ENCODE measurements around the gene TK1. TPM values are rescaled to one million over a fixed set of nuclear protein-coding genes. Genes with fewer than 3 reads are reported as not detected.

Gene TK1
- total and polyA plus RNA-seq, 2 donors (not counting 1 experiment from before 2014, with no cell fraction given): 2.2 to 3.8 TPM

- Histone ChIP-seq H3K36me3 (replicated peaks in 1 of 2; ENCODE audit: control extremely low read depth in 1 of 2, control insufficient read depth in 1 of 2, extremely low read depth in 1 of 2, insufficient read depth in 2 of 2, low read length in 1 of 2) (no peaks in the 10 kb centered on the region), H3K4me2 (replicated peaks; ENCODE audit: low read depth, low read length, poor library complexity, severe bottlenecking) (peak overlapping the region; percentile 100), H3K79me2 (ENCODE audit: control insufficient read depth, insufficient read depth, low read length) (peaks cover 6% of the 10 kb centered on the region), H3K4me1 (ENCODE audit: control insufficient read depth in 2 of 2, insufficient read depth in 2 of 2, low read length in 2 of 2) (peaks cover 12 to 20% of the 10 kb centered on the region in 2 donors), H3K4me3 (ENCODE audit: control extremely low read depth in 1 of 5, extremely low read depth in 1 of 5, insufficient read depth in 1 of 5, low read depth in 2 of 5, low read length in 4 of 5) (no peak overlapping the region), H3K9ac (ENCODE audit: low read length) (no peak overlapping the region), H2AFZ (ENCODE audit: insufficient read depth, low read depth, low read length, poor library complexity, severe bottlenecking) (no peak overlapping the region), H3K27me3 (replicated peaks in 1 of 4; ENCODE audit: control extremely low read depth in 1 of 4, control insufficient read depth in 3 of 4, insufficient read depth in 4 of 4, low read length in 3 of 4) (no peaks in the 10 kb centered on the region), H3K27ac (ENCODE audit: low read length in 2 of 2) (no peak overlapping the region), H3K9me3 (ENCODE audit: control extremely low read depth in 1 of 3, control insufficient read depth in 2 of 3, insufficient read depth in 1 of 3, low read length in 2 of 3) (no peaks in the 10 kb centered on the region), H4K20me1 (ENCODE audit: control insufficient read depth, insufficient read depth, low read length, poor library complexity, severe bottlenecking) (no peaks in the 10 kb centered on the region)
- H3K27me3 Mint-ChIP-seq: no peaks in the 10 kb centered on the region
- WGBS (ENCODE audit: insufficient coverage): 60% methylated on average over 7 of the region's 10 CpGs
- peak; percentile 40 for DNase-seq
- no peak for ATAC-seq (ENCODE audit: low read depth)
- H3K27ac Mint-ChIP-seq: peak overlapping the region; percentile 74
- intact Hi-C loops (cut with micrococcal nuclease): loop anchor here (2.0 kb wide), 1 partner anchor 17 kb away; the partner anchor contains the start of gene SYNGR2
- H3K4me1 Mint-ChIP-seq: peaks cover 16% of the 10 kb centered on the region
- no peak for TF ChIP-seq EZH2 (IDR thresholded peaks at IDR 0.05; ENCODE audit: borderline replicate concordance, insufficient read depth, low read depth, low read length, poor library complexity, severe bottlenecking)
- TF ChIP-seq CTCF (IDR thresholded peaks at IDR 0.05): no peak
- H3K4me3 Mint-ChIP-seq: peak overlapping the region; percentile 73
- ChIA-PET CTCF (interaction anchor here (0.5 to 19.2 kb wide), 8 partner anchors 10 to 101 kb away, joined by 3 to 357 read pairs (median 6); no protein-coding TSS in a partner anchor), POLR2A (interaction anchor here (0.6 to 2.0 kb wide), 5 partner anchors 10 to 196 kb away, joined by 3 to 9 read pairs (median 3); partner anchors contain the start of gene SOCS3)
- H3K9me3 Mint-ChIP-seq (ENCODE audit: insufficient read depth): no peaks in the 10 kb centered on the region
Observed at GRCh38 chr17:78185981-78186691, 716 bp downstream of the TK1 start.

GRCh38 chr17:78184868-78185267 lies 2.0 kb downstream of the TK1 start:
- Histone ChIP-seq H3K4me2 (replicated peaks; ENCODE audit: low read depth, low read length, poor library complexity, severe bottlenecking) (no peak overlapping the region), H4K20me1 (ENCODE audit: control insufficient read depth, insufficient read depth, low read length, poor library complexity, severe bottlenecking) (no peaks in the 10 kb centered on the region), H3K27ac (ENCODE audit: low read length in 2 of 2) (no peak overlapping the region), H3K4me1 (ENCODE audit: control insufficient read depth in 2 of 2, insufficient read depth in 2 of 2, low read length in 2 of 2) (peaks cover 22 to 29% of the 10 kb centered on the region in 2 donors), H3K9me3 (ENCODE audit: control extremely low read depth in 1 of 3, control insufficient read depth in 2 of 3, insufficient read depth in 1 of 3, low read length in 2 of 3) (no peaks in the 10 kb centered on the region), H3K27me3 (replicated peaks in 1 of 4; ENCODE audit: control extremely low read depth in 1 of 4, control insufficient read depth in 3 of 4, insufficient read depth in 4 of 4, low read length in 3 of 4) (no peaks in the 10 kb centered on the region), H3K9ac (ENCODE audit: low read length) (no peak overlapping the region), H3K79me2 (ENCODE audit: control insufficient read depth, insufficient read depth, low read length) (no peaks in the 10 kb centered on the region), H2AFZ (ENCODE audit: insufficient read depth, low read depth, low read length, poor library complexity, severe bottlenecking) (no peak overlapping the region), H3K36me3 (replicated peaks in 1 of 2; ENCODE audit: control extremely low read depth in 1 of 2, control insufficient read depth in 1 of 2, extremely low read depth in 1 of 2, insufficient read depth in 2 of 2, low read length in 1 of 2) (no peaks in the 10 kb centered on the region), H3K4me3 (ENCODE audit: control extremely low read depth in 1 of 5, extremely low read depth in 1 of 5, insufficient read depth in 1 of 5, low read depth in 2 of 5, low read length in 4 of 5) (no peak overlapping the region)
- DNase-seq (no peak), ATAC-seq (ENCODE audit: low read depth) (no peak)
- Mint-ChIP-seq H3K27ac (peak overlapping the region; percentile 43), H3K9me3 (ENCODE audit: insufficient read depth) (no peaks in the 10 kb centered on the region), H3K4me1 (peaks cover 24% of the 10 kb centered on the region), H3K27me3 (no peaks in the 10 kb centered on the region), H3K4me3 (peak overlapping the region; percentile 35)
- intact Hi-C loops (cut with micrococcal nuclease): no loop called here
- POLR2A ChIA-PET: interaction anchor here (2.0 to 19.6 kb wide), 2 partner anchors 9 to 50 kb away, joined by 9 to 432 read pairs; partner anchors contain the start of genes TMC6 and TMC8
- 95% methylated on average over 7 of the region's 9 CpGs for WGBS (ENCODE audit: insufficient coverage)
- TF ChIP-seq EZH2 (IDR thresholded peaks at IDR 0.05; ENCODE audit: borderline replicate concordance, insufficient read depth, low read depth, low read length, poor library complexity, severe bottlenecking): no peak
- no peak for TF ChIP-seq CTCF (IDR thresholded peaks at IDR 0.05)
- CTCF ChIA-PET: interaction anchor here (1.0 to 19.2 kb wide), 4 partner anchors 9 to 72 kb away, joined by 4 to 357 read pairs (median 19); no protein-coding TSS in a partner anchor
